Large intestine (tissue), 3 donors: ENCODE data around the gene HPSE2. TPM values are rescaled to one million over a fixed set of nuclear protein-coding genes. Genes with fewer than 3 reads are reported as not detected.

Source experiments
- DNase-seq, 2 donors: peaks; one replicate each; pipeline versions ENCODE4 v3.0.0 to v3.0.0-alpha.2; 2013
- H3K27ac ChIP-seq: one replicate; pipeline ENCODE4 v1.5.1; 2013; ENCODE audit warnings: low read length
- H3K27me3 ChIP-seq: 2 replicates; pipeline ENCODE4 v1.6.1; 2013; ENCODE audit warnings: low read length; ENCODE audit not compliant: control insufficient read depth, insufficient read depth
- H3K36me3 ChIP-seq: 2 replicates; pipeline ENCODE4 v1.6.1; 2013; ENCODE audit warnings: low read length; ENCODE audit not compliant: control insufficient read depth, insufficient read depth
- H3K4me1 ChIP-seq: one replicate; pipeline ENCODE4 v1.6.1; 2013; ENCODE audit warnings: low read length; ENCODE audit not compliant: control insufficient read depth, insufficient read depth
- H3K4me3 ChIP-seq: one replicate; pipeline ENCODE4 v1.5.1; 2013; ENCODE audit warnings: low read length
- H3K9me3 ChIP-seq: one replicate; pipeline ENCODE4 v1.6.1; 2013; ENCODE audit warnings: mild to moderate bottlenecking, low read depth, low read length, moderate library complexity; ENCODE audit not compliant: control insufficient read depth
- WGBS: methylation state at CpG from one replicate; pipeline ENCODE4 v1.1.5; 2013; ENCODE audit warnings: low lambda C conversion rate; ENCODE audit not compliant: insufficient coverage; 5-methylcytosine and 5-hydroxymethylcytosine counted together
- polyA plus RNA-seq: library from polyadenylated mRNA; unstranded; fragments of 120-200 nt; gene quantifications from one replicate; pipeline ENCODE4 v1.2.1, GENCODE V29; 2013

Gene HPSE2
- polyA plus RNA-seq, 1 donor: 6.9 TPM

GRCh38 chr10:98924526-98924925, 311.1 kb downstream of the HPSE2 start:
- no CpG with 5 or more reads among the region's 1 CpG for WGBS
- H3K4me3 ChIP-seq: no peak overlapping the region
- DNase-seq: peak in 1 of 2 donors; percentile 2
- H3K9me3 ChIP-seq: no peaks in the 10 kb centered on the region
- no peaks in the 10 kb centered on the region for H3K27me3 ChIP-seq
- H3K27ac ChIP-seq: no peak overlapping the region
- no peaks in the 10 kb centered on the region for H3K36me3 ChIP-seq
- no peaks in the 10 kb centered on the region for H3K4me1 ChIP-seq

GRCh38 chr10:98921316-98921715, 314.3 kb downstream of the HPSE2 start:
- WGBS: no CpG with 5 or more reads among the region's 2 CpGs

GRCh38 chr10:98920807-98921206, 314.8 kb downstream of the HPSE2 start:
- H3K27ac ChIP-seq: peak overlapping the region; percentile 5
- peak; percentile 8 to 18 for DNase-seq
- no CpG with 5 or more reads among the region's 2 CpGs for WGBS
- no peaks in the 10 kb centered on the region for H3K27me3 ChIP-seq
- H3K36me3 ChIP-seq: no peaks in the 10 kb centered on the region
- H3K4me1 ChIP-seq: no peaks in the 10 kb centered on the region
- H3K9me3 ChIP-seq: no peaks in the 10 kb centered on the region
- no peak overlapping the region for H3K4me3 ChIP-seq

More at GRCh38 chr10:98921316-98921715, 314.3 kb downstream of the HPSE2 start:
- Histone ChIP-seq H3K27me3 (no peaks in the 10 kb centered on the region), H3K27ac (peak overlapping the region; percentile 5), H3K9me3 (no peaks in the 10 kb centered on the region), H3K36me3 (no peaks in the 10 kb centered on the region), H3K4me3 (no peak overlapping the region), H3K4me1 (no peaks in the 10 kb centered on the region)
- peak in 1 of 2 donors; percentile 5 for DNase-seq

GRCh38 chr10:98920360-98920759, 315.3 kb downstream of the HPSE2 start:
- peak in 1 of 2 donors; percentile 0 for DNase-seq
- no peak overlapping the region for H3K4me3 ChIP-seq
- no peak overlapping the region for H3K27ac ChIP-seq
- no peaks in the 10 kb centered on the region for H3K36me3 ChIP-seq
- H3K27me3 ChIP-seq: no peaks in the 10 kb centered on the region
- no peaks in the 10 kb centered on the region for H3K4me1 ChIP-seq
- no peaks in the 10 kb centered on the region for H3K9me3 ChIP-seq

GRCh38 chr10:98919899-98920298, 315.8 kb downstream of the HPSE2 start:
- Histone ChIP-seq H3K9me3 (no peaks in the 10 kb centered on the region), H3K27me3 (no peaks in the 10 kb centered on the region), H3K4me1 (no peaks in the 10 kb centered on the region), H3K4me3 (no peak overlapping the region), H3K36me3 (no peaks in the 10 kb centered on the region), H3K27ac (no peak overlapping the region)
- no CpG with 5 or more reads among the region's 2 CpGs for WGBS
- DNase-seq: peak in 1 of 2 donors; percentile 1

GRCh38 chr10:98917828-98918227, 317.8 kb downstream of the HPSE2 start:
- Histone ChIP-seq H3K4me3 (no peak overlapping the region), H3K27ac (no peak overlapping the region), H3K36me3 (no peaks in the 10 kb centered on the region), H3K9me3 (no peaks in the 10 kb centered on the region), H3K4me1 (no peaks in the 10 kb centered on the region), H3K27me3 (no peaks in the 10 kb centered on the region)
- DNase-seq: no peak
- no CpG with 5 or more reads among the region's 2 CpGs for WGBS

GRCh38 chr10:98916526-98917125, 319.0 kb downstream of the HPSE2 start:
- H3K4me1 ChIP-seq: no peaks in the 10 kb centered on the region
- H3K4me3 ChIP-seq: no peak overlapping the region
- no peaks in the 10 kb centered on the region for H3K9me3 ChIP-seq
- H3K27me3 ChIP-seq: no peaks in the 10 kb centered on the region
- H3K27ac ChIP-seq: no peak overlapping the region
- WGBS: no CpG with 5 or more reads among the region's 1 CpG
- DNase-seq: peak in 1 of 2 donors; percentile 1
- no peaks in the 10 kb centered on the region for H3K36me3 ChIP-seq

GRCh38 chr10:98915911-98916310, 319.7 kb downstream of the HPSE2 start:
- peak in 1 of 2 donors; percentile 0 for DNase-seq
- no peaks in the 10 kb centered on the region for H3K27me3 ChIP-seq
- H3K4me1 ChIP-seq: no peaks in the 10 kb centered on the region
- WGBS: 0% methylated on average over 1 of the region's 1 CpG
- H3K27ac ChIP-seq: no peak overlapping the region
- no peaks in the 10 kb centered on the region for H3K9me3 ChIP-seq
- no peak overlapping the region for H3K4me3 ChIP-seq
- no peaks in the 10 kb centered on the region for H3K36me3 ChIP-seq

- no peaks in the 10 kb centered on the region for H3K9me3 ChIP-seq
- WGBS: no CpG with 5 or more reads among the region's 3 CpGs
- H3K36me3 ChIP-seq: no peaks in the 10 kb centered on the region
- peaks cover 2% of the 10 kb centered on the region for H3K27me3 ChIP-seq
- no peak overlapping the region for H3K27ac ChIP-seq
- no peaks in the 10 kb centered on the region for H3K4me1 ChIP-seq
- no peak overlapping the region for H3K4me3 ChIP-seq
- DNase-seq: no peak
Measured at GRCh38 chr10:98910546-98910945, 325.1 kb downstream of the HPSE2 start.

GRCh38 chr10:98910048-98910447, 325.6 kb downstream of the HPSE2 start:
- no peak for DNase-seq
- H3K27me3 ChIP-seq: peaks cover 2% of the 10 kb centered on the region
- no peaks in the 10 kb centered on the region for H3K9me3 ChIP-seq
- H3K36me3 ChIP-seq: no peaks in the 10 kb centered on the region
- H3K4me3 ChIP-seq: no peak overlapping the region
- no peaks in the 10 kb centered on the region for H3K4me1 ChIP-seq
- no peak overlapping the region for H3K27ac ChIP-seq

GRCh38 chr10:98908868-98909267, 326.8 kb downstream of the HPSE2 start:
- Histone ChIP-seq H3K27ac (no peak overlapping the region), H3K9me3 (no peaks in the 10 kb centered on the region), H3K27me3 (peaks cover 2% of the 10 kb centered on the region), H3K4me3 (no peak overlapping the region), H3K4me1 (no peaks in the 10 kb centered on the region), H3K36me3 (no peaks in the 10 kb centered on the region)
- no peak for DNase-seq
- WGBS: no CpG with 5 or more reads among the region's 3 CpGs
